ENCODE results near the gene UBE2J2.

UBE2J2 gene

GRCh38 chr1:1292442-1292779 is 18.8 kb upstream of the UBE2J2 start:
- Histone ChIP-seq H2AK5ac (ENCODE audit: low read length, severe bottlenecking) (no peak overlapping the region), H2BK15ac (ENCODE audit: low read depth, poor library complexity, severe bottlenecking) (no peak overlapping the region)

DNA sequence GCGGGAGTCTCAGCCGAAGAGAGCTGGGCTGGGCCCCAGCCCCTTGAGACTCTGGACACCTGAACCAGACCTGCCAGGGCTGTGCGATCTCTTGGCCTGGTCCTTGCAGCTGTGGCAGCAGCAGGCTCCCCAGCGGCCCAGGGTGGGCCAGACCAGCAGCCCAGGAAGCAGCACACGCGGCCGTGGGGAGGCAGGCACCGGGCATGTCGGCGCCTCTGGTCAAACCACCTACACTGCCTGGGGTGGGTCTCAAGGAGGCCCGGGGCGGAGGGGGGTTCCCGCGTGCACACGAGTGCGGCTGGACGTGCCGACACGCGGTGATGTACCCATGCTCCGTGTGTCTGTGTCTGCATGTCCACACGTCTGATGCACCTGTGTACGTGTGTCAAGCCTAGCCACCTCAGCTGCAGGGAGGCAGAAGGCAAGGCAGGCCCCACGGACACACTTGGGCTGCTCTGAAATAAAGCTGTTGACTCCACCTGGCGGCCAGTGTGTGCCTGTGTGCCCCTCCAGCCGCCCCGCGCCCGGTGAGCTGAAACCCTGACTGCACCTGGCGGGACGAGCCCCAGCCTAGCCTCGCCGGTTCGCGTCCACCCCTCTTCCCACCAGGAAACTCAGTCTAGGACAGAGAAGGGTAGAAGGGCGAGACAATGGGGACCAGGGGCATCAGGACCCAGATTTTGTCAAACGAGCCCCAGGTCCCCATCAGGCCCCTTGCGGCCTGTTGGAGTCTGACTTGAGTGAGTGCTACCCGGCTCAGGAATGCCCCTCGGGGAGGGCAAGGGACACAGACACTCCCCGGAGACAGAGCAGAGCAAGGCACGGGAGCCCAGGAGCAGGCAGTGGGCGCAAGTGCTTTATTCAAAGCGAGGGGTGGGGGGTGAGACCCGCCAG is 18.1 kb upstream of the UBE2J2 start:
- H3K4ac ChIP-seq (ENCODE audit: low read depth in 1 of 2, low read length in 2 of 2), result no peak overlapping the region
- no peak overlapping the region for H2BK120ac ChIP-seq (ENCODE audit: low read depth, low read length)
- H4K91ac ChIP-seq (ENCODE audit: low read length), result no peak overlapping the region
- peaks cover 18% of the 10 kb centered on the region for H3K4me1 ChIP-seq (ENCODE audit: control insufficient read depth, insufficient read depth, low read depth, low read length)
- H4K8ac ChIP-seq (ENCODE audit: low read length), result no peak overlapping the region
- no peak overlapping the region for H2BK15ac ChIP-seq (ENCODE audit: low read depth, poor library complexity, severe bottlenecking)
- H3K9me3 ChIP-seq (ENCODE audit: control insufficient read depth, low read length), result no peaks in the 10 kb centered on the region
- no peak overlapping the region for H2BK12ac ChIP-seq (ENCODE audit: low read length in 2 of 2)
- H3K27ac ChIP-seq (ENCODE audit: low read length, poor library complexity, severe bottlenecking), result no peak overlapping the region
- H3K9ac ChIP-seq (ENCODE audit: low read length), result no peak overlapping the region
- H3K18ac ChIP-seq (ENCODE audit: low read depth in 1 of 2, low read length in 2 of 2), result no peak overlapping the region
- no peaks in the 10 kb centered on the region for H3K79me1 ChIP-seq (replicated peaks; ENCODE audit: low read length, poor library complexity, severe bottlenecking)
- WGBS, result 59% methylated on average over 45 of the region's 45 CpGs
- no peak overlapping the region for H2AFZ ChIP-seq (ENCODE audit: low read depth, low read length)
- DNase-seq, result peak; percentile 65
- H3K4me2 ChIP-seq (ENCODE audit: low read length, poor library complexity, severe bottlenecking), result no peak overlapping the region
- H3K4me3 ChIP-seq (ENCODE audit: insufficient read depth in 1 of 2, low read depth in 1 of 2, low read length in 2 of 2), result peak overlapping the region in 1 of 2 experiments; percentile 29
- peaks cover 0 to 9% of the 10 kb centered on the region in 2 experiments for H3K27me3 ChIP-seq (ENCODE audit: control insufficient read depth in 1 of 2, insufficient read depth in 1 of 2, low read length in 2 of 2)
- no peak overlapping the region for H3K14ac ChIP-seq (ENCODE audit: low read length in 2 of 2)
- H3K23ac ChIP-seq (ENCODE audit: low read length in 2 of 2), result no peak overlapping the region
- H2AK5ac ChIP-seq (ENCODE audit: low read length, severe bottlenecking), result no peak overlapping the region
- H2BK5ac ChIP-seq (ENCODE audit: low read depth, low read length, poor library complexity, severe bottlenecking), result no peak overlapping the region
- H3K36me3 ChIP-seq (ENCODE audit: control insufficient read depth in 1 of 2, insufficient read depth in 2 of 2, low read depth in 1 of 2, low read length in 2 of 2), result peaks cover 5 to 51% of the 10 kb centered on the region in 2 experiments

More at GRCh38 chr1:1292442-1292779, 18.8 kb upstream of the UBE2J2 start:
- Histone ChIP-seq H3K4me1 (ENCODE audit: control insufficient read depth, insufficient read depth, low read depth, low read length) (peaks cover 18% of the 10 kb centered on the region), H4K91ac (ENCODE audit: low read length) (no peak overlapping the region), H2BK120ac (ENCODE audit: low read depth, low read length) (no peak overlapping the region), H3K9ac (ENCODE audit: low read length) (no peak overlapping the region), H3K36me3 (ENCODE audit: control insufficient read depth in 1 of 2, insufficient read depth in 2 of 2, low read depth in 1 of 2, low read length in 2 of 2) (peaks cover 5 to 53% of the 10 kb centered on the region in 2 experiments), H3K79me1 (replicated peaks; ENCODE audit: low read length, poor library complexity, severe bottlenecking) (no peaks in the 10 kb centered on the region), H3K4me2 (ENCODE audit: low read length, poor library complexity, severe bottlenecking) (no peak overlapping the region), H3K9me3 (ENCODE audit: control insufficient read depth, low read length) (no peaks in the 10 kb centered on the region), H3K4ac (ENCODE audit: low read depth in 1 of 2, low read length in 2 of 2) (no peak overlapping the region), H3K18ac (ENCODE audit: low read depth in 1 of 2, low read length in 2 of 2) (no peak overlapping the region), H3K27me3 (ENCODE audit: control insufficient read depth in 1 of 2, insufficient read depth in 1 of 2, low read length in 2 of 2) (peaks cover 0 to 3% of the 10 kb centered on the region in 2 experiments), H2BK12ac (ENCODE audit: low read length in 2 of 2) (no peak overlapping the region), H3K14ac (ENCODE audit: low read length in 2 of 2) (no peak overlapping the region), H4K8ac (ENCODE audit: low read length) (no peak overlapping the region), H3K23ac (ENCODE audit: low read length in 2 of 2) (no peak overlapping the region), H2AFZ (ENCODE audit: low read depth, low read length) (no peak overlapping the region), H2BK5ac (ENCODE audit: low read depth, low read length, poor library complexity, severe bottlenecking) (no peak overlapping the region), H3K4me3 (ENCODE audit: insufficient read depth in 1 of 2, low read depth in 1 of 2, low read length in 2 of 2) (no peak overlapping the region), H3K27ac (ENCODE audit: low read length, poor library complexity, severe bottlenecking) (no peak overlapping the region)
- DNase-seq, result no peak
- 90% methylated on average over 9 of the region's 9 CpGs for WGBS

DNA sequence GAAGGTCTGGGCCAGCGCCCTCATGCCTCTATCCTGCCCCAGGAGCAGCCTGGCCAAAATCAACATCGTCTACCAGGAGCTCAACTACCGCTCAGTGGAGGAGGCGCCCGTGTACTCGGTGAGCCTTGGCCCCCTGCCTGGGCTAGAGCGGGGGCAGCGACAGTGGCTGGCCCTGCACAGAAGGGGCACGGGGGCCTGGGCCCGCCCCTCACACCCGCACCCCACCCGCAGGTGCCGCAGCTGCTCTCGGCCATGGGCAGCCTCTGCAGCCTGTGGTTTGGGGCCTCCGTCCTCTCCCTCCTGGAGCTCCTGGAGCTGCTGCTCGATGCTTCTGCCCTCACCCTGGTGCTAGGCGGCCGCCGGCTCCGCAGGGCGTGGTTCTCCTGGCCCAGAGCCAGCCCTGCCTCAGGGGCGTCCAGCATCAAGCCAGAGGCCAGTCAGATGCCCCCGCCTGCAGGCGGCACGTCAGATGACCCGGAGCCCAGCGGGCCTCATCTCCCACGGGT is 17.4 kb upstream of the UBE2J2 start:
- Histone ChIP-seq H3K14ac (ENCODE audit: low read length in 2 of 2) (no peak overlapping the region), H3K79me1 (replicated peaks; ENCODE audit: low read length, poor library complexity, severe bottlenecking) (no peaks in the 10 kb centered on the region), H3K23ac (ENCODE audit: low read length in 2 of 2) (no peak overlapping the region), H3K27me3 (ENCODE audit: control insufficient read depth in 1 of 2, insufficient read depth in 1 of 2, low read length in 2 of 2) (peaks cover 0 to 17% of the 10 kb centered on the region in 2 experiments), H3K4me2 (ENCODE audit: low read length, poor library complexity, severe bottlenecking) (no peak overlapping the region), H3K36me3 (ENCODE audit: control insufficient read depth in 1 of 2, insufficient read depth in 2 of 2, low read depth in 1 of 2, low read length in 2 of 2) (peaks cover 5 to 44% of the 10 kb centered on the region in 2 experiments), H3K4me3 (ENCODE audit: insufficient read depth in 1 of 2, low read depth in 1 of 2, low read length in 2 of 2) (peak overlapping the region in 1 of 2 experiments; percentile 29), H2BK12ac (ENCODE audit: low read length in 2 of 2) (no peak overlapping the region), H2AK5ac (ENCODE audit: low read length, severe bottlenecking) (peak overlapping the region; percentile 35), H4K8ac (ENCODE audit: low read length) (no peak overlapping the region), H3K9me3 (ENCODE audit: control insufficient read depth, low read length) (no peaks in the 10 kb centered on the region), H3K4ac (ENCODE audit: low read depth in 1 of 2, low read length in 2 of 2) (no peak overlapping the region), H4K91ac (ENCODE audit: low read length) (no peak overlapping the region), H2BK15ac (ENCODE audit: low read depth, poor library complexity, severe bottlenecking) (no peak overlapping the region), H2AFZ (ENCODE audit: low read depth, low read length) (no peak overlapping the region), H2BK120ac (ENCODE audit: low read depth, low read length) (no peak overlapping the region), H3K4me1 (ENCODE audit: control insufficient read depth, insufficient read depth, low read depth, low read length) (peaks cover 16% of the 10 kb centered on the region), H3K18ac (ENCODE audit: low read depth in 1 of 2, low read length in 2 of 2) (no peak overlapping the region), H3K9ac (ENCODE audit: low read length) (no peak overlapping the region), H3K27ac (ENCODE audit: low read length, poor library complexity, severe bottlenecking) (no peak overlapping the region), H2BK5ac (ENCODE audit: low read depth, low read length, poor library complexity, severe bottlenecking) (no peak overlapping the region)
- 83% methylated on average over 28 of the region's 28 CpGs for WGBS
- DNase-seq, result no peak

GRCh38 chr1:1290238-1290731 is 16.6 kb upstream of the UBE2J2 start:
- peak; percentile 63 for DNase-seq
- H3K27me3 ChIP-seq (ENCODE audit: control insufficient read depth in 1 of 2, insufficient read depth in 1 of 2, low read length in 2 of 2), result peaks cover 0 to 25% of the 10 kb centered on the region in 2 experiments
- H3K9me3 ChIP-seq (ENCODE audit: control insufficient read depth, low read length), result no peaks in the 10 kb centered on the region
- H3K79me1 ChIP-seq (replicated peaks; ENCODE audit: low read length, poor library complexity, severe bottlenecking), result no peaks in the 10 kb centered on the region
- H3K14ac ChIP-seq (ENCODE audit: low read length in 2 of 2), result no peak overlapping the region
- no peak overlapping the region for H3K4ac ChIP-seq (ENCODE audit: low read depth in 1 of 2, low read length in 2 of 2)
- no peak overlapping the region for H3K23ac ChIP-seq (ENCODE audit: low read length in 2 of 2)
- H2AFZ ChIP-seq (ENCODE audit: low read depth, low read length), result no peak overlapping the region
- no peak overlapping the region for H3K27ac ChIP-seq (ENCODE audit: low read length, poor library complexity, severe bottlenecking)
- no peak overlapping the region for H2BK12ac ChIP-seq (ENCODE audit: low read length in 2 of 2)
- no peak overlapping the region for H2BK120ac ChIP-seq (ENCODE audit: low read depth, low read length)
- WGBS, result 57% methylated on average over 14 of the region's 15 CpGs
- no peak overlapping the region for H2BK15ac ChIP-seq (ENCODE audit: low read depth, poor library complexity, severe bottlenecking)
- no peak overlapping the region for H2BK5ac ChIP-seq (ENCODE audit: low read depth, low read length, poor library complexity, severe bottlenecking)
- H3K4me2 ChIP-seq (ENCODE audit: low read length, poor library complexity, severe bottlenecking), result no peak overlapping the region
- H3K9ac ChIP-seq (ENCODE audit: low read length), result no peak overlapping the region
- H3K36me3 ChIP-seq (ENCODE audit: control insufficient read depth in 1 of 2, insufficient read depth in 2 of 2, low read depth in 1 of 2, low read length in 2 of 2), result peaks cover 3 to 36% of the 10 kb centered on the region in 2 experiments
- H4K91ac ChIP-seq (ENCODE audit: low read length), result no peak overlapping the region
- peak overlapping the region; percentile 41 for H2AK5ac ChIP-seq (ENCODE audit: low read length, severe bottlenecking)
- no peak overlapping the region for H4K8ac ChIP-seq (ENCODE audit: low read length)
- no peak overlapping the region for H3K18ac ChIP-seq (ENCODE audit: low read depth in 1 of 2, low read length in 2 of 2)
- peaks cover 16% of the 10 kb centered on the region for H3K4me1 ChIP-seq (ENCODE audit: control insufficient read depth, insufficient read depth, low read depth, low read length)
- H3K4me3 ChIP-seq (ENCODE audit: insufficient read depth in 1 of 2, low read depth in 1 of 2, low read length in 2 of 2), result no peak overlapping the region
